Large intestine (tissue), 3 donors: ENCODE measurements around the gene SCT. TPM values are rescaled to one million over a fixed set of nuclear protein-coding genes. Genes with fewer than 3 reads are reported as not detected.
A peak's percentile ranks its signal among the peaks of the same experiment; 100 is the strongest.

ENCODE experiments used
- DNase-seq, 2 donors: peaks; one replicate each; pipeline versions ENCODE4 v3.0.0 to v3.0.0-alpha.2; 2013
- H3K27ac ChIP-seq: one replicate; pipeline ENCODE4 v1.5.1; 2013; ENCODE audit warnings: low read length
- H3K27me3 ChIP-seq: 2 replicates; pipeline ENCODE4 v1.6.1; 2013; ENCODE audit warnings: low read length; ENCODE audit not compliant: control insufficient read depth, insufficient read depth
- H3K36me3 ChIP-seq: 2 replicates; pipeline ENCODE4 v1.6.1; 2013; ENCODE audit warnings: low read length; ENCODE audit not compliant: control insufficient read depth, insufficient read depth
- H3K4me1 ChIP-seq: one replicate; pipeline ENCODE4 v1.6.1; 2013; ENCODE audit warnings: low read length; ENCODE audit not compliant: control insufficient read depth, insufficient read depth
- H3K4me3 ChIP-seq: one replicate; pipeline ENCODE4 v1.5.1; 2013; ENCODE audit warnings: low read length
- H3K9me3 ChIP-seq: one replicate; pipeline ENCODE4 v1.6.1; 2013; ENCODE audit warnings: mild to moderate bottlenecking, low read depth, low read length, moderate library complexity; ENCODE audit not compliant: control insufficient read depth
- WGBS: methylation state at CpG from one replicate; pipeline ENCODE4 v1.1.5; 2013; ENCODE audit warnings: low lambda C conversion rate; ENCODE audit not compliant: insufficient coverage; 5-methylcytosine and 5-hydroxymethylcytosine counted together
- polyA plus RNA-seq: library from polyadenylated mRNA; unstranded; fragments of 120-200 nt; gene quantifications from one replicate; pipeline ENCODE4 v1.2.1, GENCODE V29; 2013

Gene SCT
- polyA plus RNA-seq, 1 donor: 131 TPM

- Histone ChIP-seq H3K4me1 (peaks cover 21% of the 10 kb centered on the region), H3K27me3 (peaks cover 47% of the 10 kb centered on the region), H3K36me3 (no peaks in the 10 kb centered on the region), H3K9me3 (peaks cover 8% of the 10 kb centered on the region), H3K4me3 (no peak within 1 kb of the TSS), H3K27ac (no peak within 1 kb of the TSS)
- DNase-seq: peak in 1 of 2 donors; percentile 53
- WGBS: no CpG with 5 or more reads among the region's 100 CpGs
Measured at GRCh38 chr11:636511-637332, 9.7 kb upstream of the SCT start, which contains the start of gene DRD4. DRD4 (plus strand) TSS chr11:637269; CDS start chr11:637305, 36 bp downstream.

GRCh38 chr11:635945-636510 lies 9.0 kb upstream of the SCT start:
- DNase-seq: no peak
- H3K9me3 ChIP-seq: peaks cover 8% of the 10 kb centered on the region
- no peaks in the 10 kb centered on the region for H3K36me3 ChIP-seq
- WGBS: no CpG with 5 or more reads among the region's 22 CpGs
- H3K27me3 ChIP-seq: peaks cover 46% of the 10 kb centered on the region
- H3K4me3 ChIP-seq: no peak overlapping the region
- peaks cover 21% of the 10 kb centered on the region for H3K4me1 ChIP-seq
- no peak overlapping the region for H3K27ac ChIP-seq

GRCh38 chr11:630871-631270 lies 3.9 kb upstream of the SCT start:
- H3K4me3 ChIP-seq: no peak overlapping the region
- H3K4me1 ChIP-seq: peaks cover 5% of the 10 kb centered on the region
- WGBS: 100% methylated on average over 1 of the region's 5 CpGs
- peaks cover 7% of the 10 kb centered on the region for H3K27me3 ChIP-seq
- no peak overlapping the region for H3K27ac ChIP-seq
- no peaks in the 10 kb centered on the region for H3K36me3 ChIP-seq
- peaks cover 11% of the 10 kb centered on the region for H3K9me3 ChIP-seq
- no peak for DNase-seq

GRCh38 chr11:629237-629583 lies 2.2 kb upstream of the SCT start:
- H3K36me3 ChIP-seq: no peaks in the 10 kb centered on the region

GRCh38 chr11:628056-628455 lies 1.1 kb upstream of the SCT start:
- H3K27me3 ChIP-seq: peaks cover 6% of the 10 kb centered on the region

More at GRCh38 chr11:629237-629583, 2.2 kb upstream of the SCT start:
- no peak overlapping the region for H3K27ac ChIP-seq
- 46% methylated on average over 2 of the region's 10 CpGs for WGBS
- H3K9me3 ChIP-seq: peaks cover 11% of the 10 kb centered on the region
- H3K27me3 ChIP-seq: peaks cover 6% of the 10 kb centered on the region
- no peak overlapping the region for H3K4me3 ChIP-seq
- H3K4me1 ChIP-seq: peaks cover 11% of the 10 kb centered on the region
- peak in 1 of 2 donors; percentile 47 for DNase-seq

DNA sequence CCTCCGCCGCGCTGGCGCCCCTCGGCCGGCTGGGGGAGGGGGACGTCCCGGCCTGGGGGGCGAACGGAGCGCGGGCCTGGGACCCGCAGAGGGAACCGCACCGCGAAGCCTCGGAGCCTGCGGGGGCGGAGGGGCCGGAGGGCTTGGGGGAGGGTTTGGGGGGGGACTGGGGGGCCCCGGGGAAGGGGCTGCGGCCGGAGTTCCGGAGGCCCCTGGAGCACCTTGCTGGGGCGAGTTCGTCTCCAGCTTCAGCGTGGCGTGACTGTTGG lies 261 bp upstream of the SCT start:
- Histone ChIP-seq H3K27ac (no peak overlapping the region), H3K4me3 (no peak overlapping the region), H3K4me1 (peaks cover 15% of the 10 kb centered on the region), H3K27me3 (peaks cover 6% of the 10 kb centered on the region), H3K9me3 (peaks cover 11% of the 10 kb centered on the region), H3K36me3 (peaks cover 9% of the 10 kb centered on the region)
- no CpG with 5 or more reads among the region's 28 CpGs for WGBS
- peak in 1 of 2 donors; percentile 1 for DNase-seq

More at GRCh38 chr11:628056-628455, 1.1 kb upstream of the SCT start:
- peak in 1 of 2 donors; percentile 2 for DNase-seq
- Histone ChIP-seq H3K27ac (no peak overlapping the region), H3K9me3 (peaks cover 11% of the 10 kb centered on the region), H3K4me3 (no peak overlapping the region), H3K36me3 (peaks cover 5% of the 10 kb centered on the region), H3K4me1 (peaks cover 15% of the 10 kb centered on the region)
- WGBS: no CpG with 5 or more reads among the region's 31 CpGs

GRCh38 chr11:625636-626268 lies 1.2 kb downstream of the SCT start:
- Histone ChIP-seq H3K36me3 (peaks cover 21% of the 10 kb centered on the region), H3K27ac (peak overlapping the region; percentile 96), H3K9me3 (peaks cover 11% of the 10 kb centered on the region), H3K4me3 (peak overlapping the region; percentile 73), H3K27me3 (peaks cover 6% of the 10 kb centered on the region), H3K4me1 (peaks cover 28% of the 10 kb centered on the region)
- no CpG with 5 or more reads among the region's 22 CpGs for WGBS
- DNase-seq: peak; percentile 76 to 90

- peak within 1 kb of the TSS; percentile 96 for H3K27ac ChIP-seq
- peaks cover 28% of the 10 kb centered on the region for H3K4me1 ChIP-seq
- peak; percentile 95 to 97 for DNase-seq
- WGBS: no CpG with 5 or more reads among the region's 33 CpGs
- peaks cover 26% of the 10 kb centered on the region for H3K36me3 ChIP-seq
- H3K4me3 ChIP-seq: peak within 1 kb of the TSS; percentile 73
- peaks cover 11% of the 10 kb centered on the region for H3K9me3 ChIP-seq
- peaks cover 6% of the 10 kb centered on the region for H3K27me3 ChIP-seq
Measured at GRCh38 chr11:624705-625635, 2.0 kb downstream of the SCT start, which contains the start of gene CDHR5. CDHR5 (minus strand) TSS chr11:624955; CDS start chr11:624902, 53 bp downstream.

DNA sequence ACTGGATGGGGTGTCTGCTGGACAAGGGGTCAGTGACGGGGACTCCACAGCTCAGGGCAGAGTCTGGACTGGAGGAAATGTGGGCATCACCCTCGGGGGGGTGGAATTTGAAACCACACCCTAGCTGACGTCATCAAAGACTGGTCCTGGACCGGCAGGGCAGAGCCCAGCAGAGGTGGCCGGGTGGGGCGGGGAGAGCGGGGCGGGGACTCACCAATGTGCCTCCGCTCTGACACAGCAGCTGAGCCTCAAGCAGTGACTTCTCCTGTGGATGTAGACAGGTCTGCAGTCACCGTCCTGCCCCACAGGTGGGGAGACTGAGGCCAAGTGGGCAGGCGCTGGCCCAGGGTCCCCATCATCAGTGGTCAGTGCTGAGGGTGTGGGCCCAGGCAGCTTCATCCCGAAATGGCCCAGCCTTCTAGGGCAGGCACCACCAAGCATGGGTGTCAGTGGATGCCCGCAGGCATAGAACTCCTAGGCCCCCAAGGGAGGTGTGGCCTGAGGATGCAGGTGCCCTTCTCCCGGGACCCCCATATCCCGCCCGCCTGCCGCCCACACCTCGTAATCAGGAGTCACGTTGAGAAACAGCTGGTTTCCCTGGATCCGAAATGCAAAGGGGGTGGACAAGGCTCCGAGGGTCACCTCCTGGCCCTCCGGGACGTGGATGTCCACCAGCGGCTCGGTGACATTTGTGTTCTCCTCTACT lies 2.8 kb downstream of the SCT start:
- H3K27me3 ChIP-seq: peaks cover 6% of the 10 kb centered on the region
- peak overlapping the region; percentile 96 for H3K27ac ChIP-seq
- H3K4me3 ChIP-seq: peak overlapping the region; percentile 73
- H3K4me1 ChIP-seq: peaks cover 28% of the 10 kb centered on the region
- WGBS: no CpG with 5 or more reads among the region's 25 CpGs
- H3K36me3 ChIP-seq: peaks cover 32% of the 10 kb centered on the region
- peaks cover 11% of the 10 kb centered on the region for H3K9me3 ChIP-seq
- DNase-seq: peak; percentile 79 to 86
